Measurements from ENCODE around the gene SAMD8. TPM values are rescaled to one million over a fixed set of nuclear protein-coding genes. Genes with fewer than 3 reads are reported as not detected.
"Not testable (repeated sequence)": the region's sequence is repeated elsewhere in the genome, so short reads cannot be mapped to it uniquely, and the experiment has no call there.

Gene SAMD8
- total RNA-seq, 1 donor from 2014 or later, result 23.0 TPM

DNA sequence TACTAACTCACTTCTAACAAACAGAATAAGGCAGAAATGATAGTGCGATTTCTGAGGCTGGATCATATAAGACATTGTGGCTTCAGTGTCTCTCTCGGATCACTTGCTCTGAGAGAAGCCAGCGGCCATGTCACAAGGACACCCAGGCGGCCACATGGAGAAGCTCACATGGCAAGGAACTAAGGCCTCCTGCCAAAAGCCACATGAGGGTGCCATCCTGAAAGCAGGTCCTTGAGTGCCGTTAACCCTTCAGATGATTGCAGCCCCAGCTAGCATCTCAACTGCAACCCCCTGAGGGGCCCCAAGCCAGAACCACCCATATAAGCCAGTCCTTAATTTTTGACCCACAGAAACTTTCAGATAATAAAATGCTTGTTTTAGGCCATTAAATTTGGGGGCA is 92.3 kb downstream of the SAMD8 start:
- Histone ChIP-seq H3K27me3 (no peaks in the 10 kb centered on the region), H3K4me1 (peaks cover 8% of the 10 kb centered on the region), H3K27ac (no peak overlapping the region), H3K36me3 (no peaks in the 10 kb centered on the region), H3K4me3 (no peak overlapping the region), H3K9me3 (no peaks in the 10 kb centered on the region)
- ATAC-seq, result no peak
- intact Hi-C loops (cut with DNase I), result no loop called here
- no peak for DNase-seq
- TF ChIP-seq, protein P1, sequence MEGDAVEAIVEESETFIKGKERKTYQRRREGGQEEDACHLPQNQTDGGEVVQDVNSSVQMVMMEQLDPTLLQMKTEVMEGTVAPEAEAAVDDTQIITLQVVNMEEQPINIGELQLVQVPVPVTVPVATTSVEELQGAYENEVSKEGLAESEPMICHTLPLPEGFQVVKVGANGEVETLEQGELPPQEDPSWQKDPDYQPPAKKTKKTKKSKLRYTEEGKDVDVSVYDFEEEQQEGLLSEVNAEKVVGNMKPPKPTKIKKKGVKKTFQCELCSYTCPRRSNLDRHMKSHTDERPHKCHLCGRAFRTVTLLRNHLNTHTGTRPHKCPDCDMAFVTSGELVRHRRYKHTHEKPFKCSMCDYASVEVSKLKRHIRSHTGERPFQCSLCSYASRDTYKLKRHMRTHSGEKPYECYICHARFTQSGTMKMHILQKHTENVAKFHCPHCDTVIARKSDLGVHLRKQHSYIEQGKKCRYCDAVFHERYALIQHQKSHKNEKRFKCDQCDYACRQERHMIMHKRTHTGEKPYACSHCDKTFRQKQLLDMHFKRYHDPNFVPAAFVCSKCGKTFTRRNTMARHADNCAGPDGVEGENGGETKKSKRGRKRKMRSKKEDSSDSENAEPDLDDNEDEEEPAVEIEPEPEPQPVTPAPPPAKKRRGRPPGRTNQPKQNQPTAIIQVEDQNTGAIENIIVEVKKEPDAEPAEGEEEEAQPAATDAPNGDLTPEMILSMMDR (IDR thresholded peaks at IDR 0.05), result no peak

DNA sequence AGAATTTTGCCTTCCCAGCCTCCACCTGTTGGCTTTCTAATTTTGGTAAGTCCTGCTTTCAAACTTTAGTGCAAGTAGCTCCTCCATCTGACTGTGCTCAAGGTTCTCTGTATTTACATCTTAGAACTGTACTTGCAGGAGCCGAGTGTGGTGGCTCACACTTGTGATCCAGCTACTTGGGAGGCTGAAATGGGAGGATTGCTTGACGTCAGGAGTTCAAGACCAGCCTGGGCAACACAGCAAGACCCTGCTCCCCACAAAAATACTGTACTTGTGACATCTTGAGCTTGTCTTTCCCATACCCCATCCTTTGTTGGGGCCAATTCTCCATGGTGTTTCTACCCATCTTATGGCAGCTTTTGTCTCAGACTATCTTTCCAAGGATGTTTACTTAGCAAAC is 94.5 kb downstream of the SAMD8 start:
- TF ChIP-seq, protein P1 (IDR thresholded peaks at IDR 0.05), result no peak
- Histone ChIP-seq H3K4me3 (no peak overlapping the region), H3K36me3 (no peaks in the 10 kb centered on the region), H3K9me3 (no peaks in the 10 kb centered on the region), H3K4me1 (peaks cover 14% of the 10 kb centered on the region), H3K27ac (no peak overlapping the region), H3K27me3 (no peaks in the 10 kb centered on the region)
- DNase-seq (no peak), ATAC-seq (no peak)
- intact Hi-C loops (cut with DNase I), result no loop called here

DNA sequence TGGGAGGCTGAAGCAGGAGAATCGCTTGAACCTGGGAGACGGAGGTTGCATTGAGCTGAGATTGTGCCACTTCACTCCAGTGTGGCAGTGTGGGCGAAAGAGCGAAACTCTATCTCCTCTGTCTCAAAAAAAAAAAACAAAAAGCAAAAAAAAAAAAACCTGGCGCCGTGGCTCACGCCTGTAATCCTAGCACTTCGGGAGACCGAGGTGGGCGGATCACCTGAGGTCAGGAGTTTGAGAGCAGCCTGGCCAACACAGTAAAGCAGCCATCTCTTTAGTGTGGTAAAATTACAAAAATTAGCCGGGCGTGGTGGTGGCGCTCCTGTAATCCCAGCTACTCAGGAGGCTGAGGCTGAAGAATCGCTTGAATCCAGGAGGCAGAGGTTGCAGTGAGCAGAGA is 95.2 kb downstream of the SAMD8 start:
- H3K9me3 ChIP-seq; intact Hi-C loops (cut with DNase I); ATAC-seq; H3K27ac ChIP-seq; H3K27me3 ChIP-seq; H3K36me3 ChIP-seq; DNase-seq; H3K4me3 ChIP-seq: not testable (repeated sequence)
- peaks cover 17% of the 10 kb centered on the region for H3K4me1 ChIP-seq

DNA sequence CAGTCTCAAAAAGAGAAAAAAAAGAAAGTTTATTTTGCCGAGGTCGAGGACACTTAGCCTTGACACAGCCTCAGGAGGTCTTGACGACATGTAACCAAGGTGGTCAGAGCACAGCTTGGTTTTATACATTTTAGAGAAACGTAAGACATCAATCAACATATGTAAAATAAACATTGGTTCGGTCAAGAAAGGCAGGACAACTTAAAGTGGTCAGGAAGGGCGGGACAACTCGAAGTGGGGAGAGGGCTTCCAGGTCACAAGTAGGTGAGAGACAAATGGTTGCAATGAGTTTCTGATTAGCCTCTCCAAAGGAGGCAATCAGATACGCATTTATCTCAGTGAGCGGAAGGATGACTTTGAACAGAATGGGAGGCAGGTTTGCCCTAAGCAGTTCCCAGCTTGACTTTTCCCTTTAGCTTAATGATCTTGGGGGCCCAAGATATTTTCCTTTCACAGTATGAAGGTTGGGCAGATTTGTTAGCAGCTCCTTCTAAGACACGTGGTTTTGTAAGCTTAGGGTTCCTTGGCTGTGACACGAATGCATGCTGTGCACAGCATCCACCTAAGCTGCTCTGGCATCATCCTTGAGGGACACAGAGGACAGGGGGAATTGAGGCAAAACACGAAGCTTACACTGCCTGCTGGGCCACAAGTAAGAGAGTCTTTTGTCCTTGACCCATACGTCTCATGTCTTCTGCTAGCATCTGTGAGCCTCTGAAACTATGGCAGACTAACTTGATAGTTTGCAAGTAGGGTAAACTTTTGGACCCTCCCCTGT is 95.8 kb downstream of the SAMD8 start:
- Histone ChIP-seq H3K4me1 (peaks cover 23% of the 10 kb centered on the region), H3K27ac (no peak overlapping the region), H3K27me3 (no peaks in the 10 kb centered on the region), H3K36me3 (peaks cover 2% of the 10 kb centered on the region), H3K4me3 (no peak overlapping the region), H3K9me3 (no peaks in the 10 kb centered on the region)
- TF ChIP-seq, protein P1 (IDR thresholded peaks at IDR 0.05), result no peak
- no peak for ATAC-seq
- intact Hi-C loops (cut with DNase I), result no loop called here
- DNase-seq, result no peak

DNA sequence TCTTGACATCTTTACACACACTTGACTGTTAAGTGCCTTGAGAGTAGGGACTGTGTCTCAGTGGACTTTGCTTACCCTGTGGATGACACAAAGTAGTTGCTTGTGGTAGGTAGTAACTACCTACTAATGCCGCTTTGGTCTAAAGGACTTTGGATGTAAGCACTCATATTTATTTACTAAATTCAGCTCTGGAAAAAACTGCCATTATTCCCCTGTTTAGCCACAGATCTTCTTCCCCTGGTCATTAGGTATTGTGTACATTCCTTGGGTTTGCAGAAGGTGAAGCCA is 96.3 kb downstream of the SAMD8 start:
- TF ChIP-seq, protein P1 (IDR thresholded peaks at IDR 0.05), result no peak
- no peaks in the 10 kb centered on the region for H3K9me3 ChIP-seq
- DNase-seq (no peak), ATAC-seq (no peak)
- peaks cover 23% of the 10 kb centered on the region for H3K4me1 ChIP-seq
- H3K27me3 ChIP-seq, result no peaks in the 10 kb centered on the region
- H3K36me3 ChIP-seq, result peaks cover 7% of the 10 kb centered on the region
- intact Hi-C loops (cut with DNase I), result no loop called here
- no peak overlapping the region for H3K27ac ChIP-seq
- no peak overlapping the region for H3K4me3 ChIP-seq

DNA sequence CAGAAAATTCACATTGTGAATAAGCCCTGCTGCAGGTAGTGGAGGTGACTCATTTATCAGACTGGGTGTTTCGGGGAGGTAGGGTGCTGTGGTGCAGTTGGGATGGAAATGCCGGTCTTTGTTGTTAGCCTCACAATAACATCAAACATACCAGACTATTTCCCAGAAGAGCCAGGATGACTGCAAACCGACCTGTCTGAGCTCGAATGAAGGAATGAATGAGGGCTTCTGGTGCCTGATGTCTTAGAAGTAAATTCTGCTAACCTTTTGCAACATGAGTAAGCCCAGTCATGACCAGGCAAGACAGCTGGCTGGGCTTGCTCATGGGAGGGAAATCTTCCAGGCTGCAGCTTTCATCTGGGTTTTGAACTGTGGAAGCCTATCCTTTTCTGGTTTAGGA is 96.7 kb downstream of the SAMD8 start:
- H3K27me3 ChIP-seq, result no peaks in the 10 kb centered on the region
- no peak overlapping the region for H3K27ac ChIP-seq
- intact Hi-C loops (cut with DNase I), result no loop called here
- peaks cover 11% of the 10 kb centered on the region for H3K36me3 ChIP-seq
- ATAC-seq (no peak), DNase-seq (no peak)
- no peaks in the 10 kb centered on the region for H3K9me3 ChIP-seq
- H3K4me1 ChIP-seq, result peaks cover 25% of the 10 kb centered on the region
- TF ChIP-seq, protein P1 (IDR thresholded peaks at IDR 0.05), result no peak
- H3K4me3 ChIP-seq, result no peak overlapping the region

All from upper lobe of right lung (tissue), 1 donor.